Liver (tissue), 9 donors: ENCODE results near the gene DOCK1. TPM values are rescaled to one million over a fixed set of nuclear protein-coding genes. Genes with fewer than 3 reads are reported as not detected.

Source experiments
- DNase-seq: peaks from one replicate; pipeline ENCODE4 v3.0.0-alpha.2; 2017; ENCODE audit warnings: low spot score
- H3K27ac ChIP-seq, 2 donors: one replicate each; pipeline ENCODE4 v1.7.0; 2013; ENCODE audit warnings: inconsistent platforms in 2 of 2, low read length in 2 of 2, control low read depth in 1 of 2, low read depth in 1 of 2, mild to moderate bottlenecking in 1 of 2
- H3K27me3 ChIP-seq, 4 donors: one replicate each; pipeline versions ENCODE4 v1.6.1 to v1.7.0; 2013; ENCODE audit warnings: low read length in 3 of 4, inconsistent platforms in 1 of 4, mild to moderate bottlenecking in 1 of 4, moderate library complexity in 1 of 4; ENCODE audit not compliant: control insufficient read depth in 4 of 4, insufficient read depth in 4 of 4
- H3K36me3 ChIP-seq, 4 donors: one replicate each; pipeline versions ENCODE4 v1.6.1 to v1.7.0; 2013; ENCODE audit warnings: low read length in 3 of 4, mild to moderate bottlenecking in 3 of 4, low read depth in 1 of 4, moderate library complexity in 1 of 4; ENCODE audit not compliant: control insufficient read depth in 4 of 4, insufficient read depth in 3 of 4
- H3K4me1 ChIP-seq, 4 donors: one replicate each; pipeline versions ENCODE4 v1.6.1 to v1.7.0; 2013; ENCODE audit warnings: low read length in 3 of 4, mild to moderate bottlenecking in 3 of 4, moderate library complexity in 1 of 4; ENCODE audit not compliant: control insufficient read depth in 4 of 4, insufficient read depth in 4 of 4
- H3K4me3 ChIP-seq, 3 donors: one replicate each; pipeline versions ENCODE4 v1.6.1 to v1.7.0; 2013; ENCODE audit warnings: low read length in 3 of 3, control low read depth in 1 of 3, low read depth in 1 of 3, mild to moderate bottlenecking in 1 of 3
- H3K9ac ChIP-seq, 2 donors: one replicate each; pipeline ENCODE4 v1.7.0; 2013; ENCODE audit warnings: low read length in 2 of 2, mild to moderate bottlenecking in 2 of 2, moderate library complexity in 2 of 2, control low read depth in 1 of 2, low read depth in 1 of 2
- H3K9me3 ChIP-seq, 4 donors: one replicate each; pipeline versions ENCODE4 v1.6.1 to v1.7.0; 2013; ENCODE audit warnings: low read length in 3 of 4; ENCODE audit not compliant: control insufficient read depth in 4 of 4
- ATF3 ChIP-seq: IDR thresholded peaks from 2 replicates; pipeline ENCODE4 v1.6.1; 2016; ENCODE audit warnings: antibody characterized with exemption
- EGR1 ChIP-seq, 2 donors: IDR thresholded peaks; 2 replicates each; pipeline ENCODE4 v1.6.1; 2016 to 2018; ENCODE audit warnings: antibody characterized with exemption in 2 of 2, low read depth in 2 of 2
- FOXA1 ChIP-seq: IDR thresholded peaks from 2 replicates; pipeline ENCODE4 v1.6.1; 2016; ENCODE audit warnings: antibody characterized with exemption
- FOXA2 ChIP-seq: IDR thresholded peaks from 2 replicates; pipeline ENCODE4 v1.6.1; 2016; ENCODE audit warnings: antibody characterized with exemption
- GABPA ChIP-seq, 2 donors: IDR thresholded peaks in 1 of 2; conservative IDR thresholded peaks in 1 of 2; 2 replicates each; pipeline ENCODE4 v1.6.1; 2016; ENCODE audit warnings: antibody characterized with exemption in 2 of 2, mild to moderate bottlenecking in 1 of 2, moderate library complexity in 1 of 2
- HNF4A ChIP-seq, 2 donors: conservative IDR thresholded peaks; 2 replicates each; pipeline ENCODE4 v1.6.1; 2016; ENCODE audit warnings: antibody characterized with exemption in 2 of 2, mild to moderate bottlenecking in 2 of 2
- HNF4G ChIP-seq: IDR thresholded peaks from 2 replicates; pipeline ENCODE4 v1.6.1; 2016; ENCODE audit warnings: antibody characterized with exemption
- JUND ChIP-seq, 2 donors: IDR thresholded peaks; 2 replicates each; pipeline ENCODE4 v1.6.1; 2016; ENCODE audit warnings: antibody characterized with exemption in 2 of 2
- NR2F2 ChIP-seq: IDR thresholded peaks from 2 replicates; pipeline ENCODE4 v1.6.1; 2016; ENCODE audit warnings: antibody characterized with exemption
- RAD21 ChIP-seq, 2 donors: IDR thresholded peaks; 2 replicates each; pipeline ENCODE4 v1.6.1; 2016; ENCODE audit warnings: antibody characterized with exemption in 2 of 2, mild to moderate bottlenecking in 2 of 2
- REST ChIP-seq: IDR thresholded peaks from 2 replicates; pipeline ENCODE4 v1.6.1; 2016; ENCODE audit warnings: antibody characterized with exemption, mild to moderate bottlenecking
- RXRA ChIP-seq, 2 donors: IDR thresholded peaks; 2 replicates each; pipeline ENCODE4 v1.6.1; 2017 to 2018; ENCODE audit warnings: antibody characterized with exemption in 2 of 2, mild to moderate bottlenecking in 1 of 2
- TAF1 ChIP-seq: conservative IDR thresholded peaks from 2 replicates; pipeline ENCODE4 v1.6.1; 2016; ENCODE audit warnings: antibody characterized with exemption, mild to moderate bottlenecking
- YY1 ChIP-seq: IDR thresholded peaks from 2 replicates; pipeline ENCODE4 v1.6.1; 2016; ENCODE audit warnings: antibody characterized with exemption, mild to moderate bottlenecking
- ZBTB33 ChIP-seq: IDR thresholded peaks from 2 replicates; pipeline ENCODE4 v1.6.1; 2016; ENCODE audit warnings: antibody characterized with exemption
- WGBS: extraction: QIAGEN DNeasy Blood & Tissue Kit; methylation state at CpG from one replicate; pipeline ENCODE4 v1.1.7; 2013; 5-methylcytosine and 5-hydroxymethylcytosine counted together
- polyA plus RNA-seq, 2 donors: library from polyadenylated mRNA; stranded (reverse) in 1 of 2; unstranded in 1 of 2; fragments of 200-250 nt in 1 of 2; fragments of >200 nt in 1 of 2; fragmentation: Nextera tagmentation in 1 of 2; extraction: Ambion mirVana in 1 of 2; gene quantifications; one replicate each; pipeline versions ENCODE4 v1.2.1 to v1.2.3, GENCODE V29; 2013 to 2015
- total RNA-seq, 2 donors: library from RNA; depleted of rRNA; stranded (reverse); fragments of >200 nt; gene quantifications; one replicate each; pipeline ENCODE4 v1.2.3, GENCODE V29; 2014
- TF ChIP-seq, protein P1 (sequence below): fragments of 150-350 bp; IDR thresholded peaks from 2 replicates; pipeline ENCODE4 v1.5.1; 2017; ENCODE audit warnings: improper control_type of control experiment, low read depth, low read length; ENCODE audit not compliant: missing input control
- TF ChIP-seq, protein P2 (sequence below): IDR thresholded peaks from 2 replicates; pipeline ENCODE4 v1.6.1; 2016; ENCODE audit warnings: antibody characterized with exemption
- donor health status: healthy.
- donor health status: healthy.
- donor health status: healthy.
- donor health status: healthy.
- donor health status: healthy.

DOCK1 gene
- total and polyA plus RNA-seq, 4 donors: 3.8 to 28.8 (median 9.1) TPM

- WGBS: 96% methylated on average over 6 of the region's 6 CpGs
- Histone ChIP-seq H3K36me3 (no peaks in the 10 kb centered on the region), H3K27me3 (no peaks in the 10 kb centered on the region), H3K9ac (no peak overlapping the region), H3K27ac (no peak overlapping the region), H3K4me3 (no peak overlapping the region), H3K4me1 (no peaks in the 10 kb centered on the region), H3K9me3 (no peaks in the 10 kb centered on the region)
- DNase-seq: no peak
- no peak for TF ChIP-seq EGR1 (IDR thresholded peaks at IDR 0.05; ENCODE audit: low read depth in 2 of 2)
- no peak for TF ChIP-seq RXRA (IDR thresholded peaks at IDR 0.05)
- no peak for TF ChIP-seq FOXA2
- TF ChIP-seq ATF3: no peak
- no peak for TF ChIP-seq TAF1
- TF ChIP-seq ZBTB33: no peak
- TF ChIP-seq HNF4G: no peak
- TF ChIP-seq GABPA (IDR thresholded peaks at IDR 0.05 in 1 of 2, conservative IDR thresholded peaks at IDR 0.05 in 1 of 2): no peak
- TF ChIP-seq FOXA1: no peak
- no peak for TF ChIP-seq JUND (IDR thresholded peaks at IDR 0.05)
- no peak for TF ChIP-seq NR2F2
- TF ChIP-seq YY1: no peak
- no peak for TF ChIP-seq HNF4A (conservative IDR thresholded peaks at IDR 0.05)
- no peak for TF ChIP-seq REST
- TF ChIP-seq RAD21 (IDR thresholded peaks at IDR 0.05): no peak
- TF ChIP-seq, protein P1, sequence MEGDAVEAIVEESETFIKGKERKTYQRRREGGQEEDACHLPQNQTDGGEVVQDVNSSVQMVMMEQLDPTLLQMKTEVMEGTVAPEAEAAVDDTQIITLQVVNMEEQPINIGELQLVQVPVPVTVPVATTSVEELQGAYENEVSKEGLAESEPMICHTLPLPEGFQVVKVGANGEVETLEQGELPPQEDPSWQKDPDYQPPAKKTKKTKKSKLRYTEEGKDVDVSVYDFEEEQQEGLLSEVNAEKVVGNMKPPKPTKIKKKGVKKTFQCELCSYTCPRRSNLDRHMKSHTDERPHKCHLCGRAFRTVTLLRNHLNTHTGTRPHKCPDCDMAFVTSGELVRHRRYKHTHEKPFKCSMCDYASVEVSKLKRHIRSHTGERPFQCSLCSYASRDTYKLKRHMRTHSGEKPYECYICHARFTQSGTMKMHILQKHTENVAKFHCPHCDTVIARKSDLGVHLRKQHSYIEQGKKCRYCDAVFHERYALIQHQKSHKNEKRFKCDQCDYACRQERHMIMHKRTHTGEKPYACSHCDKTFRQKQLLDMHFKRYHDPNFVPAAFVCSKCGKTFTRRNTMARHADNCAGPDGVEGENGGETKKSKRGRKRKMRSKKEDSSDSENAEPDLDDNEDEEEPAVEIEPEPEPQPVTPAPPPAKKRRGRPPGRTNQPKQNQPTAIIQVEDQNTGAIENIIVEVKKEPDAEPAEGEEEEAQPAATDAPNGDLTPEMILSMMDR: no peak
Measured at GRCh38 chr10:127162841-127163240, 257.6 kb downstream of the DOCK1 start.

DNA sequence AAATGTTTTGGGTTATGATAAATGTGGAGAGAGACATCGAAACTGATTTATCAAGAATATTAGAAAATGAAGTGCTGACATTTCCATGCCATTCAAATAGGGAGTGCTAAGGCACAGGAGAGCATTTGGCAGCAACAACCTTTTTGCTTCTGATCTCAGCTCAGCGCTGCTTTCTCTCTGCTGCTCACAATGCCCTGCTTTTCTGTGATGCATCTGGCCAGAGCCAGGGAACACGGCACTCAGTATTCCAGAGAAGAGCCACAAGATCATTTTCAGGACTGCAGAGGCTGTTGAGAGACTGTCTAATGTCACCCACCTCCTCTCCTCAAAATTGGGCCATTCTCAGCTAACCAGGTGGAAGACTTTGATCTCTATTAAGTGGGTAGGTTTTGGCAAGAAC, 263.0 kb downstream of the DOCK1 start:
- Histone ChIP-seq H3K27ac (no peak overlapping the region), H3K9me3 (no peaks in the 10 kb centered on the region), H3K4me1 (no peaks in the 10 kb centered on the region), H3K9ac (no peak overlapping the region), H3K27me3 (no peaks in the 10 kb centered on the region), H3K36me3 (no peaks in the 10 kb centered on the region), H3K4me3 (no peak overlapping the region)
- DNase-seq: no peak
- WGBS: 95% methylated on average over 3 of the region's 3 CpGs
- no peak for TF ChIP-seq REST
- no peak for TF ChIP-seq HNF4A (conservative IDR thresholded peaks at IDR 0.05)
- TF ChIP-seq EGR1 (IDR thresholded peaks at IDR 0.05; ENCODE audit: low read depth in 2 of 2): no peak
- no peak for TF ChIP-seq NR2F2
- no peak for TF ChIP-seq FOXA2
- TF ChIP-seq FOXA1: no peak
- TF ChIP-seq RAD21 (IDR thresholded peaks at IDR 0.05): no peak
- TF ChIP-seq, protein P2, sequence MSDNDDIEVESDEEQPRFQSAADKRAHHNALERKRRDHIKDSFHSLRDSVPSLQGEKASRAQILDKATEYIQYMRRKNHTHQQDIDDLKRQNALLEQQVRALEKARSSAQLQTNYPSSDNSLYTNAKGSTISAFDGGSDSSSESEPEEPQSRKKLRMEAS: no peak
- TF ChIP-seq ZBTB33: no peak
